Measurements from ENCODE around the gene NCOA7.

DNA sequence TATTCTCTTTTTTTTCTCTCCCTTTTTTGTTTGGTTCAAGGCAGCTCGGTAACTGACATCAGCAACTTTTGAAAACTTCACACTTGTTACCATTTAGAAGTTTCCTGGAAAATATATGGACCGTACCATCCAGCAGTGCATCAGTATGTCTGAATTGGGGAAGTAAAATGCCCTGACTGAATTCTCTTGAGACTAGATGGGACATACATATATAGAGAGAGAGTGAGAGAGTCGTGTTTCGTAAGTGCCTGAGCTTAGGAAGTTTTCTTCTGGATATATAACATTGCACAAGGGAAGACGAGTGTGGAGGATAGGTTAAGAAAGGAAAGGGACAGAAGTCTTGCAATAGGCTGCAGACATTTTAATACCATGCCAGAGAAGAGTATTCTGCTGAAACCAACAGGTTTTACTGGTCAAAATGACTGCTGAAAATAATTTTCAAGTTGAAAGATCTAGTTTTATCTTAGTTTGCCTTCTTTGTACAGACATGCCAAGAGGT lies 30.8 kb upstream of the NCOA7 start:
- TF ChIP-seq ZNF512 (tag; IDR thresholded peaks at IDR 0.05) (no peak), CBX2 (IDR thresholded peaks at IDR 0.05; ENCODE audit: insufficient read depth, low read length, poor library complexity, severe bottlenecking) (no peak), L3MBTL2 (IDR thresholded peaks at IDR 0.05) (no peak), ZBTB43 (CRISPR knock-in tag; IDR thresholded peaks at IDR 0.05) (no peak), POLR2A (conservative IDR thresholded peaks at IDR 0.05) (no peak), TAF1 (IDR thresholded peaks at IDR 0.05; ENCODE audit: control insufficient read depth, extremely low read depth, insufficient read depth, low read length, severe bottlenecking) (no peak), ZNF175 (CRISPR knock-in tag; IDR thresholded peaks at IDR 0.05; ENCODE audit: low read depth) (no peak), BRD9 (IDR thresholded peaks at IDR 0.05; ENCODE audit: low read depth, partially characterized antibody) (no peak), ZKSCAN3 (CRISPR knock-in tag; IDR thresholded peaks at IDR 0.05) (no peak)
- TF ChIP-seq, protein P1, sequence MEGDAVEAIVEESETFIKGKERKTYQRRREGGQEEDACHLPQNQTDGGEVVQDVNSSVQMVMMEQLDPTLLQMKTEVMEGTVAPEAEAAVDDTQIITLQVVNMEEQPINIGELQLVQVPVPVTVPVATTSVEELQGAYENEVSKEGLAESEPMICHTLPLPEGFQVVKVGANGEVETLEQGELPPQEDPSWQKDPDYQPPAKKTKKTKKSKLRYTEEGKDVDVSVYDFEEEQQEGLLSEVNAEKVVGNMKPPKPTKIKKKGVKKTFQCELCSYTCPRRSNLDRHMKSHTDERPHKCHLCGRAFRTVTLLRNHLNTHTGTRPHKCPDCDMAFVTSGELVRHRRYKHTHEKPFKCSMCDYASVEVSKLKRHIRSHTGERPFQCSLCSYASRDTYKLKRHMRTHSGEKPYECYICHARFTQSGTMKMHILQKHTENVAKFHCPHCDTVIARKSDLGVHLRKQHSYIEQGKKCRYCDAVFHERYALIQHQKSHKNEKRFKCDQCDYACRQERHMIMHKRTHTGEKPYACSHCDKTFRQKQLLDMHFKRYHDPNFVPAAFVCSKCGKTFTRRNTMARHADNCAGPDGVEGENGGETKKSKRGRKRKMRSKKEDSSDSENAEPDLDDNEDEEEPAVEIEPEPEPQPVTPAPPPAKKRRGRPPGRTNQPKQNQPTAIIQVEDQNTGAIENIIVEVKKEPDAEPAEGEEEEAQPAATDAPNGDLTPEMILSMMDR (IDR thresholded peaks at IDR 0.05 in 2 of 3, conservative IDR thresholded peaks at IDR 0.05 in 1 of 3; ENCODE audit: insufficient read depth in 2 of 3, low read depth in 1 of 3, low read length in 3 of 3): no peak
- TF ChIP-seq, protein P2, sequence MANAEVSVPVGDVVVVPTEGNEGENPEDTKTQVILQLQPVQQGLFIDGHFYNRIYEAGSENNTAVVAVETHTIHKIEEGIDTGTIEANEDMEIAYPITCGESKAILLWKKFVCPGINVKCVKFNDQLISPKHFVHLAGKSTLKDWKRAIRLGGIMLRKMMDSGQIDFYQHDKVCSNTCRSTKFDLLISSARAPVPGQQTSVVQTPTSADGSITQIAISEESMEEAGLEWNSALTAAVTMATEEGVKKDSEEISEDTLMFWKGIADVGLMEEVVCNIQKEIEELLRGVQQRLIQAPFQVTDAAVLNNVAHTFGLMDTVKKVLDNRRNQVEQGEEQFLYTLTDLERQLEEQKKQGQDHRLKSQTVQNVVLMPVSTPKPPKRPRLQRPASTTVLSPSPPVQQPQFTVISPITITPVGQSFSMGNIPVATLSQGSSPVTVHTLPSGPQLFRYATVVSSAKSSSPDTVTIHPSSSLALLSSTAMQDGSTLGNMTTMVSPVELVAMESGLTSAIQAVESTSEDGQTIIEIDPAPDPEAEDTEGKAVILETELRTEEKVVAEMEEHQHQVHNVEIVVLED (CRISPR knock-in tag; IDR thresholded peaks at IDR 0.05): no peak
